GM18526 (cell line): Measurements from ENCODE around the gene TYK2.

ENCODE experiments used
- POLR2A ChIP-seq: IDR thresholded peaks from 3 replicates; pipeline ENCODE4 v1.6.1; 2011; ENCODE audit not compliant: insufficient read length; ENCODE audit errors: extremely low read depth

Gene TYK2

DNA sequence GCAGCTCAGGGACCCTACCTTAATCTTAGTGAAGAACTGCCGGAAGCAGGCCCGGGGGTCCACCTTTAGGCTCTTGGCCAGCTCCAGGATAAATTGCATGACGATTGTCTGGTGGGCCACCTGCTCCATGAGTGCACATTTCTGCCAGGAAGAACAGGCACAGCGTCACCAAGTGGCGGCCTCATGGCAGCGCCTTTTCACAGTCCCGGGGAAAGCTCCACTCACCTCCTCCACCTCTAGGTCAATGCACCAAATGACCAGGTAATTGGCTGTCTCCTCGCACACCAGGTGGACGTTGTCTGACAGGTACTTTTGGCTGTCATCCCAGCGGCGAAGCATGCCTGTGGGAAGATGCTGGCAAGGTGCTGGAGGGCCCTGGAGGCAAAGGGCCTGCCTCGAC, 14.6 kb upstream of the TYK2 start:
- TF ChIP-seq POLR2A = no peak

DNA sequence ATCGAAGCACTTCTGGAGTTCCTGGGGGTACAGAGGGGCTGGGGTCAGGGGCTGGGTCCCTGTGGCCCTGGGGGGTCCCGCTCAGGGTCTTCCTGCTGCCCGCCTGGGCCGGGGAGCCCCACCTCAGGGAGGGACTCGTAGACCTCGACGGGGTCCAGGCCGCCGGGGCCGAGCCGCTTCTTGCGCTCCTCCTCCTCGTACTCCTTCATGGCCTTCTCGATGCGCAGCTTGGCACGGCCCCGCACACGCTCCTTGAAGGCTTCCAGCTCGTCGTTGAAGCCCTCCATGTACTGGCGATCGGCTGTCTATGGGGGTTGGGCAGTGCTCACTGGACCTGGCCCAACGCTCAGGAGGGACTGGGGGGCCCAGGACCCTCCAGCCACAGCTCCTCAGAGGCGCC, 12.8 kb upstream of the TYK2 start:
- no peak for TF ChIP-seq POLR2A

DNA sequence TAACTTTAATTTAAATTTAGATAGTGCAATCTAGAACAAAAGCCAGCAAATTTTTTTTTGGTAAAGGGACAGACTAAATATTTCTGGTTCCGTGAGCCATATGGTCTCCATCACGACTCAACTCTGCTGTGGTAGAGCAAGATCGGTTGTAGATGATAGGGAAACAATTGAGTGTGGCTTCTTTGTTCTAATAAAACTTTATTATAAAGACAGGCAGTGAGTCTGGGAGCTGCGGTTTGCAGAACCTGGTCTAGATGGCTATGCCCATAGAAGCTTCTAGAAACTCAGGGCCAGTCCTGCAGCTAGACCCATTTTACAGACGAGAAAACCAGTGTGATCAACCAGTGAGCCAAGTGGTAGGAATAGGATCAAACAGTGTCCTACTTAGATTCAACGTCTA, 11.7 kb upstream of the TYK2 start:
- TF ChIP-seq POLR2A = no peak

DNA sequence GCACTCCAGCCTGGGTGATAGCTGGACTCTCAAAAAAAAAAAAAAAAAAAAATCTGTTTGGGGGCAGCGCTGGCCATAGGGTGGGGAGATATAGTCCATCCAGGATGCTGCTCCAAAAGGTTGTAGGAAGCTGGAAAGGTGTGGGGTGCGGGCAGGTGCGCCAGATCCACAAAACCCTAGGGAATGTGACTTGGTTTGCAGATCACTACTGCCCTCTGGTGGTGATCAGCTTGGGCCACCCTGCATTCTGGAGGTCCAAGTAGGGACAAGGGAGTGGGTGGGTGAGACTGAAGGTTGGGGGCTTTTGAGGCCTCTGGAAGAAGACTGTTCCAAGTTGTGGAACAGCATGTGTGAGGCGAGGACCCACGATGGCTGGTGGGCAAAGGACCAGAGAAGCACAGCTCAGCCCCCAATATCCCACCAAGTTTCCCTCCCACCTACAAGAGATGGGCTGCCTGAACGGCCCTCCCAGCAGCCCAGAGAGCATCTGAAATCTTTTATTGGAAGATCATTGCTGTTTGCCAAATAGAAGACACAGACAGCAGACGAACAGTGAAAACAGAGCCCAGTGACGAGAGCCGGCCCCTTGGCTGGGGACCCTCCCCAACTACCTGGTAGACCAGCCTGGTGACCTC, 10.4 kb upstream of the TYK2 start:
- no peak for TF ChIP-seq POLR2A

DNA sequence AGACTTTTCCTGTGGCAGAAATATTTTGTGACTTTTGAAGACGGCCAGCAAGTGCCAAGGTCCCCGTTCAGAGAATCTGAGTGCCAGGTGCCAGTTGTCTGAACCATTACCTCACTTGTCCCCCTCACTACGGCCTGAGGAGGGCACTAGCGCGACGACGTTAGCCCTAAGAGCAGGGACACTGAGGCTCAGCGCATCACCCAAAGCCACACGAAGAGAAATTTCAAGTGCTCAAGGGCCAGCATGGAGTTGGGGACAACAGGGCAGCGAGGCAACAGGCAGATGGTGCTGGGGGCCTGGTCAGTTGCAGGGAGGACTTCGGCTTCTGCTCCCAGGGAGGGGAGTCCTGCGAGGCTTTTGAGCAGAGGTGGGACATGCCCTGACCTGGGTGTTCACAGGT, 9.5 kb upstream of the TYK2 start:
- TF ChIP-seq POLR2A = no peak

DNA sequence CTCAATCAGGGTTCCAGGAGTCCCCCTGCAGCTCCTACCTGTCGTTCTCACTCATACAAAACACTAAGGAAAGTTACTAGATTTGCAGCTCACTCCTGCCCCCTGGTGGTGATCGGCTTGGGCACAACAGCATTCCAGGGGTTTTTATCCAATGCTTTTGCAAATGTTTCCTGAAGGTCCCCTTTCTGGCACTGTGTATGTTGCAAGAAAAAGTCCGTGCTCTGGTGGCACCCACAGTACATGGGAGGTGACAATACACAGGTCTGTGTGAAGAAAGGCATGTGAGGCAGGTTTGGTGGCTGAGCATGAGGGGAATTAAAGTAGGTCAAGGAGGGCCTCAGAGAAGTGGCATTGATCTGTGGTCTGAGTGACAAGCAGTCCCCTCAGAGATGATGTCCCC, 8.6 kb upstream of the TYK2 start:
- TF ChIP-seq POLR2A = no peak

DNA sequence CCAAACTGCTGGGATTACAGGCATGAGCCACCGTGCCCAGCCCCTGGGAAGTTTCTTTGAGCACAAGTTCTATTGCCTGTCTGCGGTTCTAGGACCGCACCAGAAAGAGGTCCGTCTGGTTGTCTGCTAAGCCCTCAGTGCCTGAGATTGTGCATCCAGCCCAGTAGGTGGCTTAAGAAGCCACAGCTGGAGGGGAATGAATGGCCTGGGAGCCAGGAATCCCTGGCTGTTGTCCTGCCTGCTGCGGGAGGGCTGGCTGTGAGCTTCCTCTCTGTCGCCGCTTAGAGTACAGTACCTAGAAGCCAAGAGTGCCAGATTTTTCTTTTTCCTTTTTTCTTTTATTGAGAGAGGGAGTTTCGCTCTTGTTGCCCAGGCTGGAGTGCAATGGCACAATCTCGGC, 4.2 kb upstream of the TYK2 start:
- TF ChIP-seq POLR2A = no peak

DNA sequence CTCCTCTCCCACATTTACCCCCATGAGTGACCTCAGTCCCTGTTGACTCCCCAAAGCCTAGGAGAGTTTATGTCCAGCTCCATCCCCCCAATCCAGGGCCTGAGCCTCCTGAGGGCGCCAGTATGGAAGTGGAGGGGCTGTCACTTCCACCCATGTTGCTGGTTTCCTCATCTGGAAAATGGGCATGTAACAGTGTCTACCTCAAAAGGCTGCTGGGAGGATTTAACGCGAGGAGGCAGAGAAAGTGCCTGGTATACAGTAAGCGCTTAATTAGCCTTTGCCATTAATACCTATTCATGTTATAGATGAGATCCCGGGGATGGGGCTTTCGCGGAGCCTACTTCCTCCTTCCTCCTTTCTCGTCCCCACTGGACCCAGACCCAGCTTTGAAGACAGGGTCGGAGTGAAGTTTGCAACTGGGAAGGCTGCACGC, 476 bp downstream of the TYK2 start:
- TF ChIP-seq POLR2A = no peak

DNA sequence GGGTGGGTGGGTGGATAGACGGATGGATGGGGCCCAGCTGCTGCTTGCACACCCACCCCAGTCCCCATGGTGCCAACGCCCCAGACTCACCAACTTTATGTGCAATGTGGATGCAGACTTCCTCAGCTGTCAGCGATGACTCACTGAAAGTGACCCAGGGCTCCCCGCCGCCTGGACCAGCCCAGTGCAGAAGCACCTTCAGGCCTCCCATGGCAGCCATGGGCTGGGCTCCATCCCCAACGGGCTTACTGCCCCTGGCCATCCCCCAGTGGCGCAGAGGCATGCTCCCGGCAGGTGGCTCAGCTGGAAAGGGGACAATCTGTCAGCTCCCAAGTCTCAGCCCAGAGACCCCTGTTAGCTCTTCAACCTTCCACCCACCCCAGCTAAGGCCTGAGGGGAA, 2.2 kb downstream of the TYK2 start:
- no peak for TF ChIP-seq POLR2A

DNA sequence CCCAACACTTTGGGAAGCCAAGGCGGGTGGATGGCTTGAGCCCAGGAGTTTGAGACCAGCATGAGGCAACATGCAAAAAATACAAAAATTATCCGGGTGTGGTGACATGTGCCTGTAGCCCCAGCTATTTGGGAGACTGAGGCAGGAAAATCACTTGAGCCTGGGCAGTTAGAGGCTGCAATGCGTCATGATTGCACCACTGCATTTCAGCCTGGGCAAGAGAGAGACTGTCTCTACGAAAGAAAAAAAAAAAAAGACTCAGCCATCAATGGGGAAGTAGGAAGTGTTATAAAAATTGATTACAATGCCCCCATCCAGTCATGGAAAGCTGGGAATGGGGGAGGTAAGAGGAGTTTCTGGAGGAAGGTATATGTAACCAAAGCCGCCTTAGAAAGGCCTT, 5.4 kb downstream of the TYK2 start:
- TF ChIP-seq POLR2A = no peak

DNA sequence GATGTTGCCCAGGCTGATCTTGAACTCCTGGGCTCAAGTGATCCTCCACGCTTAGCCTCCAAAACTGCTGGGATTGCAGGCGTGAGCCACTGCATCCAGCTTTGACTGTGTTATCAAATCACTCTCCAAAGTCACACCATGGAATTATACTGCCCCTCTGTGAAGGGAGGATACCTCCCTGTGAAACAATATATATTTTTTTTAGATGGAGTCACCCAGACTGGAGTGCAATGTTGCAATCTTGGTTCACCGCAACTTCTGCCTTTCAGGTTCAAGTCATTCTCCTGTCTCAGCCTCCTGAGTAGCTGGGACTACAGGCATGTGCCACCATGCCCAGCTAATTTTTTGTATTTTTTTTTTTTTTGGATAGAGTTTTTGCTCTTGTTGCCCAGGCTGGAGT, 7.7 kb downstream of the TYK2 start:
- no peak for TF ChIP-seq POLR2A

DNA sequence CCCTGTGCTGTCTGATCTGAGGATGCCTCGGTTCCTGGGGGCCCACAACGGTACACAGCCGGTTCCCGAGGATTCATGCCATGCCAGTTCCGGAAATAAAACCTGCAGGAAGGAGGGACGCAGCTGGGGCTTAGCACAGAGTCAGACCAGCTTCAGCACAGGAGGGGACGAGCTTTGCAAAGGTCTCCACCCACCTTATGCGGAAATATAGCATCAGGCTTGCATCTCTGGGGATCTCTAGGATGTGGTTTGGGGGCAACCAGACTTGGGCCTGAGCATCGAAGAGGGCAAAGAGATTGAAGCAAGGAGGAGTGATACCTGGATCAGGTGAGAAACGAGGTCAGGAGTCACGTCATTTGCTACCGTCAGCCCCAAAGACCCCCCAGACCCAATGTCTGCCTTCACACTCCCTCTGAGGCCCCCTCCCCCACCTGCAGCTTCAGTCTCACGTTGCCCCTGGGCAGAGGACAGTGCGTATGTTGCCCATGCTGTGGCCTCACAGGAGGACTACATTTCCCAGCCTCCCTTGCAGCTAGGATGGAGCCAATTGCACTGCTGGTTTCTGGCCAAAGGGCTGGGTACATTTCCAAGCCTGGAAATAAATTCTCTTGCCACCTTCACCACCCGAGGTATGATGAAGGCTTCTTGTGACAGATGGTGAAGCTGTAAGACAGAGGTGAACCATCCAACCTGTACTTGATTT, 12.1 kb downstream of the TYK2 start:
- no peak for TF ChIP-seq POLR2A

DNA sequence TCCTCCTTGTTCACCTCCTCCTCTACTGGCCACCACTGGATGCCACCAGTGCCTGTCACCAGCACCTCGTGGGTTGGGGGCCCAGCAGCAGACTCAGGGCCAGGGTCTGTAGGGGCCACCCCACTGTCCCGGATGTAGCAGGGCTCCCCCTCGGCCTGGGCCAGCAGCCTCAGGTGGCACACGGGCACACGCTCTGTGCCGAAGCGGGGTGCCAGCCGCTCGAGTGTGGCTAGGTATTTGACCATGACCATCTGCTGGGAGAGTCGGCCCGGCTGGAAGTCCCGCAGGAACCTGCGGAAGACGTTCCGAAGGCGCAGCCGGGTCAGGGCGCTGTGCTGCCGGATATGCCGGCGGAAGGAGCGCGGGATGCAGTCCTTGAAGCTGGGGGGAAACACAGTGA, 14.9 kb downstream of the TYK2 start:
- TF ChIP-seq POLR2A = no peak

DNA sequence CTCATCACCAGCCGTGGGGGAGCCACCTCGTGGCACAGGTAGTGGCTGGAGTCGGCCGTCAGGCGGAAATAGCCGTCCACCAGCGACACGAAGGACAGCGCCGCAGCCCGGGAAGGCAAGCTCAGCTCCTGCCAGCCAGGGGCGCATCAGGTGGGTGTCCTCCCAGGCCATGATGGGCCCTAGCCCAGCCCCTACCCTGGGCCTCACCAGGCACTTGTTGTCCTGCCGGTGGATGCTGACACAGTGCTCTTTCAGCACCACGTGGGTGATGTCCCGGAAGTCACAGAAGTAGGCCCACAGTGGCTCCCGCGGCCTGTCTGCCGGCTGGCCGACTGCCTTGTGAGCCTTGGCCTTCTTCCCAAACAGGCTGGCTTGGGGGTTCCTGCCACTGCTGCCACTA, 15.7 kb downstream of the TYK2 start:
- no peak for TF ChIP-seq POLR2A

DNA sequence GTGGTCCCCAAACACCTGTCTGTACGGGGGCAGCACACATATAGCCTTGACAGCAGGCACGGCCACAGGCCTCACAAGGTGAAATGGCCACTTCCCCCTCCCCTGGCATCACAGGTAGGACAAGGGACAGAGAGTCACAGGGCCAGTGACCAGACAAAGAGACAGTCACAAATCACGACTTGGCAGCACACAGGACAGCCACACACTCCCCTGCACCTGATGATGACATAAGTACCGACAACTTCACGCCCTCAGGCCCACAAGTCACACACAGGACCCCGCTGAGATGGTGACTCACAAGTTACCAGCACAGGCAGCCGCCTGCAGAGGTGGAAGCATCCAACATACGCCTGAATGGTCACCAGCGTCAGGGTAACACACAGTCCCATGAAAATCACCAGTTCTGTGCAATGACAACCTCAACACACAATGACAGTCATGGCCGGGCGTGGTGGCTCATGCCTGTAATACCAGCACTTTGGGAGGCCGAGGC, 16.5 kb downstream of the TYK2 start:
- no peak for TF ChIP-seq POLR2A

DNA sequence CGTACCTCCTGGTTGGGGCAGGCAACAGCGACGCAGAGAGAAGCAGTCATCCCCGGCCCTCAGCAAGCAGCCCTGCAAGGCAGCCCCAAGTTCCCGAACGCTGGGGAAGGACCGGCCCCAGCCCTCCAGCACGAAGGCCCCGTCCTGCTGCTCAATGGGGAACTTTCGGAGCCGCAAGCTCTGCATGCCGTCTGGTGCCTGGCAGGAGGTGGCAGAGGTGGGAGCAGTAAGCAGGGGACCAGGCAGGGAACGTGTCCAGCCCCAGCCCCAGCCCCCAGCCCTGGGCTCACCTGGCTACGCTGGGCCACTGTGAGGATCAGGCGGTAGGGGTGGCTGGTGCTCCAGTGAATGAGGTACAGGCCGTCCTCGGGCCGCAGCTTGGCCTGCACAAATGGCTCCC, 18.1 kb downstream of the TYK2 start:
- no peak for TF ChIP-seq POLR2A

DNA sequence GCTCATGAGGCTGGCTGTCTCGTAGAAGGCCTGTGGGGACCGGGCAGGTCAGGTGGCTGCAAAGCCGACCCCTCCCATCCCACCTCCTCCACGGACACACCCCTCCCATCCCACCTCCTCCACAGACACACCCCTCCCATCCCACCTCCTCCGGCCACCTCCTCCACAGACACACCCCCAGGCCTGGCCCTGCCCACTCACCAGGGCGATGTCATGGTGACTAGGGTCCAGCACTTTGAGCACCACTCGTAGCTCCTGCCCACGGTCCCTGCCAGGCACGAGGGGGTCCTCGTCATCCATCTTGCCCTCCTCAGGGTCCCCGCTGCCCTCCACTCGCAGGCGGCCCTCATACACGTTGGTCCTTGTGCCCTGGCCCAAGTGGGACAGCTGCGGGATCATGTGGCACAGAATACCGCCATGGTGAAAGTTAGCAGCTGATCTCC, 18.8 kb downstream of the TYK2 start:
- no peak for TF ChIP-seq POLR2A
